CD4-positive, alpha-beta memory T cell (primary cell): Measurements from ENCODE around the gene ITIH2. TPM values are rescaled to one million over a fixed set of nuclear protein-coding genes. Genes with fewer than 3 reads are reported as not detected.

Source experiments
- CTCF ChIA-PET: fragments of 350-600 bp; sonication (Branson Sonifier 250); formaldehyde crosslinking; loops from one replicate; lab custom pipeline; 2021; ENCODE audit warnings: inconsistent platforms; ENCODE audit not compliant: partially characterized antibody; lab: Charles Lee
- POLR2A ChIA-PET: fragments of 350-600 bp; sonication (Branson Sonifier 250); formaldehyde crosslinking; loops from one replicate; lab custom pipeline; 2021; ENCODE audit not compliant: partially characterized antibody; lab: Charles Lee
- DNase-seq, 5 donors: peaks; one replicate each; pipeline versions ENCODE4 v3.0.0 to v3.0.0-alpha.2; 2020 to 2022; ENCODE audit warnings: mixed read lengths in 1 of 5
- H3K27ac ChIP-seq: one replicate; pipeline ENCODE4 v1.7.0; 2013; ENCODE audit warnings: low read depth, low read length
- H3K27me3 ChIP-seq: 2 replicates; pipeline ENCODE4 v1.7.0; 2013; ENCODE audit warnings: mild to moderate bottlenecking, low read length, moderate library complexity; ENCODE audit not compliant: insufficient read depth
- H3K36me3 ChIP-seq: 2 replicates; pipeline ENCODE4 v1.7.0; 2013; ENCODE audit warnings: mild to moderate bottlenecking, low read length, moderate library complexity; ENCODE audit not compliant: insufficient read depth
- H3K4me1 ChIP-seq: 2 replicates; pipeline ENCODE4 v1.7.0; 2013; ENCODE audit warnings: mild to moderate bottlenecking, low read length, moderate library complexity; ENCODE audit not compliant: insufficient read depth
- H3K4me3 ChIP-seq, 2 donors: one replicate each; pipeline ENCODE4 v1.7.0; 2013; ENCODE audit warnings: low read length in 2 of 2, mild to moderate bottlenecking in 1 of 2
- H3K9me3 ChIP-seq, 2 donors: one replicate each; pipeline ENCODE4 v1.7.0; 2013; ENCODE audit warnings: low read length in 2 of 2, control low read depth in 1 of 2; ENCODE audit not compliant: control insufficient read depth in 1 of 2
- H3K27ac Mint-ChIP-seq, 7 donors: one replicate each; pipeline ENCODE4 v1.8.0; 2020 to 2021; ENCODE audit warnings: mixed read lengths in 7 of 7, mild to moderate bottlenecking in 6 of 7, inconsistent platforms in 3 of 7, moderate library complexity in 3 of 7
- H3K27me3 Mint-ChIP-seq, 2 donors: one replicate each; pipeline ENCODE4 v1.8.0; 2020 to 2021; ENCODE audit warnings: mixed read lengths in 2 of 2
- H3K36me3 Mint-ChIP-seq, 2 donors: one replicate each; pipeline ENCODE4 v1.8.0; 2020 to 2021; ENCODE audit warnings: mixed read lengths in 2 of 2, inconsistent platforms in 1 of 2, mild to moderate bottlenecking in 1 of 2
- H3K4me1 Mint-ChIP-seq, 4 donors: one replicate each; pipeline ENCODE4 v1.8.0; 2020 to 2021; ENCODE audit warnings: mixed read lengths in 4 of 4, mild to moderate bottlenecking in 1 of 4
- H3K4me3 Mint-ChIP-seq, 8 donors: one replicate each; pipeline ENCODE4 v1.8.0; 2020 to 2021; ENCODE audit warnings: mixed read lengths in 8 of 8, mild to moderate bottlenecking in 7 of 8, moderate library complexity in 6 of 8, inconsistent platforms in 3 of 8
- H3K9me3 Mint-ChIP-seq, 8 donors: one replicate each; pipeline ENCODE4 v1.8.0; 2020 to 2021; ENCODE audit warnings: mixed read lengths in 8 of 8, mild to moderate bottlenecking in 5 of 8, inconsistent platforms in 3 of 8, moderate library complexity in 1 of 8
- intact Hi-C: fragments of 100-400 bp; cut with micrococcal nuclease; formaldehyde crosslinking; loops from one replicate; pipeline ENCODE4 v1.15.1; 2023
- polyA plus RNA-seq, 2 donors: library from polyadenylated mRNA; unstranded; fragments of 300-500 nt; fragmentation: Illumina TruSeq; gene quantifications; one replicate each; pipeline ENCODE4 v1.2.3, GENCODE V29; 2021
- total RNA-seq, 2 experiments: library from RNA; stranded (reverse); gene quantifications; one replicate each; pipeline ENCODE4 v1.2.3, GENCODE V29; 2021

ITIH2 gene
- total and polyA plus RNA-seq, 4 experiments from 2014 or later: not detected

DNA sequence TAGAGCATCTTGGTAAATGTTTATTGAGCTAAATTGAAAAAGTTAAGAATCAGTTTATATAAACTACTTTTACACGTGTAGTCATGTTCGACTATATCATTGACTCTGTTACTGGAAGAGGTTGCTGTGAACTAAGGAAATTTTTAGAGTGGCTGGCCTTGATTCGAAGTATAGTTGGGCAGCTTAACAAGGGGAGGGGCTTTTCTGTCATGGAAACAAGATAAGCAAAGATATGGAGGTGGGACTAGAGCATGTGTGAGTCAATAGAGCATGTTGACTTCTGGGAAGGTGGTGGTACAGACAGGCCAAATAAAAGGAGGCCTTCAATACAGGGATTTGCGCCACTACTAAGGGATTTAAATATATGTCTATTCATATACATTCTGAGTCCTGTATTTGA, 92.5 kb downstream of the ITIH2 start:
- ChIA-PET CTCF (no interaction called here), POLR2A (interaction anchor here (1.3 kb wide), 1 partner anchor 22 kb away, joined by 3 read pairs; no protein-coding TSS in a partner anchor)
- intact Hi-C loops: no loop called here
- Histone ChIP-seq H3K27ac (no peak overlapping the region), H3K4me1 (peaks cover 38% of the 10 kb centered on the region), H3K4me3 (no peak overlapping the region), H3K9me3 (no peaks in the 10 kb centered on the region), H3K27me3 (no peaks in the 10 kb centered on the region), H3K36me3 (peaks cover 21% of the 10 kb centered on the region)
- H3K27ac Mint-ChIP-seq: no peak overlapping the region
- no peak for DNase-seq
- H3K4me1 Mint-ChIP-seq: peaks cover 43 to 61% (median 47%) of the 10 kb centered on the region in 4 donors
- H3K36me3 Mint-ChIP-seq: peaks cover 26 to 57% of the 10 kb centered on the region in 2 donors
- H3K27me3 Mint-ChIP-seq: no peaks in the 10 kb centered on the region
- H3K9me3 Mint-ChIP-seq: no peaks in the 10 kb centered on the region
- no peak overlapping the region for H3K4me3 Mint-ChIP-seq

DNA sequence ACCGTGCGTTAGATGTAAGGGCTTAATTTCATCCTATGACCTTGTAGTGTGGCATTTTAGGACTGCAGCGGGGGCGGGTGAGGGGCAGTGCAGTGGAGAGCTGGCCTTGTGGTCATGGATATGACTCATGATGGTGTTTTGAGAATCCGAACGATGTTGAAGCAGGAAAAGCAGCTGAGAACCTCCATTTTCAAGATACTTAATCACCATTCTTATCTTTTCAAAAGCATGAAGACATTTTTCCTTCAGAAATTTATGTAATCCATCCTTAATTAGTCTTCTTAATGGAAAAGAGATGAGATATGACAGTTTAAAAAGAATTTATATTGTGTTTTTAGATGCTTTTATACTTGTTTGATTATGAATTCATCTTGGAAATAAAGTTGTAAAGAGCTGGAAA, 94.5 kb downstream of the ITIH2 start:
- DNase-seq: no peak
- Histone ChIP-seq H3K4me3 (no peak overlapping the region), H3K4me1 (peaks cover 19% of the 10 kb centered on the region), H3K27ac (no peak overlapping the region), H3K9me3 (no peaks in the 10 kb centered on the region), H3K27me3 (no peaks in the 10 kb centered on the region), H3K36me3 (peaks cover 39% of the 10 kb centered on the region)
- ChIA-PET POLR2A (interaction anchor here (1.4 kb wide), 1 partner anchor 10 kb away, joined by 6 read pairs; the partner anchor contains the start of genes ATP5F1C and KIN), CTCF (interaction anchor here (1.0 kb wide), 1 partner anchor 110 kb away, joined by 3 read pairs; no protein-coding TSS in a partner anchor)
- Mint-ChIP-seq H3K9me3 (no peaks in the 10 kb centered on the region), H3K36me3 (peaks cover 31 to 60% of the 10 kb centered on the region in 2 donors), H3K27me3 (no peaks in the 10 kb centered on the region), H3K4me3 (no peak overlapping the region), H3K4me1 (peaks cover 30 to 41% (median 33%) of the 10 kb centered on the region in 4 donors), H3K27ac (no peak overlapping the region)
- intact Hi-C loops: no loop called here

Other genes with a start within 250 kb of the ITIH2 start
- gene ITIH5, start 36.4 kb upstream of the ITIH2 start, total RNA-seq: not detected
- not detected for gene ITIH5, start 36.4 kb upstream of the ITIH2 start, polyA plus RNA-seq
- 10 to 100 TPM; 14.5 to 14.7 TPM for gene KIN, start 84.7 kb downstream of the ITIH2 start, total RNA-seq
- 1 to 10 TPM; 4.1 to 6.2 TPM for gene KIN, start 84.7 kb downstream of the ITIH2 start, polyA plus RNA-seq
- gene ATP5F1C, start 84.9 kb downstream of the ITIH2 start, total RNA-seq: 100 to 1,000 TPM; 124 to 135 TPM
- 100 to 1,000 TPM; 298 to 508 TPM for gene ATP5F1C, start 84.9 kb downstream of the ITIH2 start, polyA plus RNA-seq
- gene TAF3, start 115.2 kb downstream of the ITIH2 start, total RNA-seq: 10 to 100 TPM; 21.4 to 21.8 TPM
- gene TAF3, start 115.2 kb downstream of the ITIH2 start, polyA plus RNA-seq: 10 to 100 TPM in 1 of 2 donors, 1 to 10 TPM in 1; 3.0 to 15.6 TPM